ENCODE data around the gene SAV1.
"Not testable (repeated sequence)": the region's sequence is repeated elsewhere in the genome, so short reads cannot be mapped to it uniquely, and the experiment has no call there.

The SAV1 gene

DNA sequence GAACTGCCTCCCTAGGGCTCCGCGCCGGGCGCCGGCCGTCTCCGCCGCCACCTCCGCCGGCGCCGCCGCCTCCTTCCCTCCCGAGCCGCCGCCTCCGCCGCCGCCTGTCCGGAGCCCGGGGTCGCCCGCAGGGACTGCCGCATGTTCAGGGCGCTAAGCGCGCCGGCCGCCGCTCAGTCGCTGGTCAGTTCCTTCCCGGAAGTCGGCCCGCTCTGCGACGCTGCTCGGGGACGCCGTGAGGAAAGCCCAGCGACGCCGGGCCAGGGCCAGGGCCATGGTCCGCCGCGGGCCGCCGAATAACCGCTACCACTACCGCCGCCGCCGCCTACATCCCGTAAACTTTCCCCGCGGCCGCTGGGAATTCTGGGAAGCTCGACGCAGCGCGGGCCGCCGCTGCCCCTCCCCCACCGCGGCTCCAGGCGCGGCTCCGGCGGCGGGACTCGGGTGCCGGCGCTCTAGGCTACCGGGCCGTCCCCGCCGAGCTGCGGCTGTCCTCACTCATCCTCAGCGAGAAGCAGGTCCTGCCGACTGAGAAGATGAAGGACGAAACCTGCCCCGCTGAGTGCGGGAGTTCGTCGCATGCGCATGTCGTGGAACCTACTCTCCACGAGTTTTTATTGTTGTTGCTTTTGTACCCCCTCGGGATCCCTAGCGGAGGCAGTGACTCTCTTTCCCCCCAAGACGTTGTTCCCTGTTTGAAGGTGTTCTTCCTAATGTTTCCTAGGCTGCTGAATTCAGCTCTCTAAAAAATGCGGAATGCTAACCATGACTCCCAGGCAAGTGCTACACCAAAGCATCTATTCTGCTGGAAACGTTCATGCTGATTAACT is at the start of gene SAV1:
Gene SAV1, minus strand, starts transcription at position 311 of the 830 bp plus-strand sequence. CDS start 339 bp downstream, outside the sequence.
- peak; percentile 19 for DNase-seq (ENCODE audit: low read depth)

GRCh38 chr14:50717811-50718210 is 49.7 kb upstream of the SAV1 start:
- DNase-seq (ENCODE audit: low read depth): no peak

- DNase-seq (ENCODE audit: low read depth): no peak
Measured at GRCh38 chr14:50714450-50715073, 46.5 kb upstream of the SAV1 start.

DNA sequence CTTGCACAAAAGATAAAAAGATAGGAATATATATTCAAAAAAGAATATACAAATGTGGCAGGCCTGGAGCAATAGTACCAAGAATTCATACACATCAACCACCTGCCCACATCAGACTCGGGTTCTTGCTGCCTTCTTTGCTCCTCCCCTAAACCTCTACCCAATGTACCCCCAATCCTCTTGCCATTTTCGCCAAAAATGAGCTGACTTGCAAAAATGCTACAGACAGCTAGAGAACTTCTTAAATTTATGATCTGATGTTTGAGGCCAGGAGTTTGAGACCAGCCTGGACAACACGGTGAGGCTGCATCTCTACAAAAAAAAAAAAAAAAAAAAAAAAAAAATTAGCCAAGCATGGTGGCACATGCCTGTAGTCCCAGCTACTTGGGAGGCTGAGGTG is 42.9 kb upstream of the SAV1 start:
- DNase-seq (ENCODE audit: low read depth): no peak

DNA sequence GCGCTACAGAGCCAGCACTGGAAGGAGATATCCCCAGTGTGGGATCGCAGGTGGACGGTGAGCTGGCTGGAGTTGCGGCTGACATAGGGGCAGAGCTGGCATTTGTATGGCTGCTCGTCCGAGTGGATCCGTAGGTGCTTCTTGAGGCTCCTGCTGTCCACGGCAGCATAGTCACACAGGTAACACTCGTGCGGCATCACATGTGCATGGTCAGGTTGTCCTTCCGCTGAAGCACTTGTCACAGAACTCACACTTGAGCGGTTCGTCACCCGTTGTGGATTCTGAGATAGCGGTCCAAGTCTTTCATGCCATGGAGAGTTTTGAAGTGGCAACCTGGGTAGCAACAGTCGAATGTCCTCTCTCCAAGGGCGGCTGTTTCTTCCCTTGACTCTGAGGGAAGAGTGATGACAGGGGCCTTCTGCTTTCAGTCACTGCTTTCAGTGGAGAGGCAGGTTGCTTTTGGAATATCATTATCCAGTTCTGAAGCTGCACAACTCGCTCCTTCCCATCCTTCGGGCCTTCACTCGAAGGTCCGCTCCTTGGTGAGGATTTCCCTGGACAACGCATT is 37.0 kb upstream of the SAV1 start:
- no peak for DNase-seq (ENCODE audit: low read depth)

DNA sequence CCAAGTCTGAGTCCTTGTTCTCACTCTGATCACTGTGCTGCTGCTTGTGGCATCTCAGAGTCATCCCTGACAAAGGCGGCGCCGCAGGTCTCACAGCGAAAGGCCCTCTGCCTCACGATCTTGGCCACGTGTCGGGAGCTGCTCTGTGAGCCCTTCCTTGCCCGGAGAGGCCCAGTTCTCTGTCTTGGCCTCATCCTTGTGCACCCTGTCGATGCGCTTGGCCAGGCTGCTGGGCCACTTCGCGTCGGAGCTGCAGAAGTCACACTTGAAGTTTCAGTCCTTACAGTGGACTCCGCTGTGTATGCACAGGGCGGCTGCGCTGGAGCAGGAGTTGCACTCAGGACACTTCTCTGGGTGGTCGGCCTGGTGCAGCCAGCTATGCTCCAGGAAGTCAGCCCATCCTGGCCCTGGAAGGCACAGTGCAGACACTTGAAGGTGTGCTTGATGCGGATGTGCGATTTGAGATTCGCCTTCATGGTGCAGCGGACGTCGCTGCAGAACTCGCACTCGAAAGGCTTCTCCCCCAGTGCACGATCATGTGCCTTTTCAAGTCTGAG is 36.4 kb upstream of the SAV1 start:
- no peak for DNase-seq (ENCODE audit: low read depth)

GRCh38 chr14:50697659-50698290 is 29.7 kb upstream of the SAV1 start:
- DNase-seq (ENCODE audit: low read depth): no peak

DNA sequence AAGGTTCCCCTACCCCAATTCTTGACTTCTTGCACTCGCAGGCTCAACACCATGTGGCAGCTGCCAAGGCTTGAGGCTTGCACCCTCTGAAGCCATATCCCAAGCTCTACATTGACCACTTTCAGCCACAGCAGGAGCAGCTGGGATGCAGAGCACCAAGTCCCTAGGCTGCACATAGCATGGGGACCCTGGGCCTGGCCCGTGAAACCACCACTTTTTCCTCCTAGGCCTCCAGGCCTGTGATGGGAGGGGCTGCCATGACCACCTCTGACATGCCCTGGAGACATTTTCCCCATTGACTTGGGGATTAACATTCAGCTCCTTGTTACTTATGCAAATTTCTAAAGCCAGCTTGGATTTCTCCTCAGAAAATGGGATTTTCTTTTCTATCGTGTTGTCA is 26.2 kb upstream of the SAV1 start:
- not testable (repeated sequence) for DNase-seq (ENCODE audit: low read depth)

DNA sequence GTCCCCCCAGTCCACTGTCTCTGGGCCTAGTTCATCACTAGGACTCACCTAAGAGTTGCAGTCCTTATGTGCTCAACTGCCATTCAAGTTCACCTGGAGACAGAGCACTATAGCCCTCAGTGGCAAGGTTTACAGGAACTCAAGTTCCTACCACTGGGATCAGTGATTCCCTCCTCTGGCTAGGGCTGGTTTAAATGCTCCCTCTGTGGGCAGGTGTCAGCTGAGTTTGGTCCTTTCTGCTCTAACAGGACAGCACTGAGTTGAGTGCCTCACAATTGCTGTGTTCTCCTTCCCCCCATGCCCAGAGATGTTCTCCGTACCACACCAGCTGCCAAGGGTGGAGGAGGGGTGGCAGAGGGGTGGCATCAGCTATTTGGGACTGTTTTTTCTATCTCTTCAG is 20.8 kb upstream of the SAV1 start:
- DNase-seq (ENCODE audit: low read depth): no peak

DNA sequence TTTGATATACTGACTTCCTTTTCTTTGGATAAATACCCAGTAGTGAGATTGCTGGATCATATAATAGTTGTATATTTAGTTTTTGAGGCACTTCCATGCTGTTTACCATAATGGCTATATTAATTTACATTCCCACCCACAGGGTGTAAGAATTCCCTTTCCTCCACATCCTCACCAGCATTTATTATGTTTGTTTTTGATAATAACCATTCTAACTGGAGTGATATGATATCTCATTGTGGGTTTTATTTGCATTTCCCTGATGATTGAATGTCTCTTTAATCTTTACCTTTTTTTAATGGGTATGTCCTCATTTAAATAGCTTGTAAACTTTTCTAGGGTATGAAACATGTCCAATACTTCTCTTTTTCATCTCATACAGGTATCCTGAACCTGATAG is 11.6 kb upstream of the SAV1 start:
- DNase-seq (ENCODE audit: low read depth): no peak

- DNase-seq (ENCODE audit: low read depth): no peak
Measured at GRCh38 chr14:50678163-50678562, 10.1 kb upstream of the SAV1 start.

DNA sequence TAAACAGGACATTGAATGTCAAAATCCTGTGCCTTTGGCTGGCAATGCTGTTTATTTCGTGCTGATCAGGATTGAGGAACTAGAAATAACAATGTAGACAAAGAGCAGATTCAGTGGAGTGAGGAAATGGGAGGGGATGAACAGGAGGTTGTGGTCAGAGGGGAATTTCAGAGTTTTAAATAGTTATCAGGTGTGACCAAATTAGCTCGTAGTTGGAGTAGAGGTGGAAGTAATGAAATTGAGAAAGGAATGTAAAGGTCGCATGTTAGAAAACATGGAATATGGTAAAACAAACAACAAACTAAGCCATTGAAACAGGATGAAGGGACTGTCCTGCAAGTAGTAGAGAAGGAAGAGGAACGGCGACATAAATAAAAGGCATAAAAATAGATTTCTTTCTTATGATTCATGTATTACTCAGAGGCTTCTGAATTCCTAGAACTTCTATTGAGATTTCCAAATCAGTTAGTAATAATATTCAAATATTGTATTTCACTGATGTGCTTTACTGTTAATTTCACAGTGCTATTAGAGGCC is 9.5 kb upstream of the SAV1 start:
- no peak for DNase-seq (ENCODE audit: low read depth)

DNA sequence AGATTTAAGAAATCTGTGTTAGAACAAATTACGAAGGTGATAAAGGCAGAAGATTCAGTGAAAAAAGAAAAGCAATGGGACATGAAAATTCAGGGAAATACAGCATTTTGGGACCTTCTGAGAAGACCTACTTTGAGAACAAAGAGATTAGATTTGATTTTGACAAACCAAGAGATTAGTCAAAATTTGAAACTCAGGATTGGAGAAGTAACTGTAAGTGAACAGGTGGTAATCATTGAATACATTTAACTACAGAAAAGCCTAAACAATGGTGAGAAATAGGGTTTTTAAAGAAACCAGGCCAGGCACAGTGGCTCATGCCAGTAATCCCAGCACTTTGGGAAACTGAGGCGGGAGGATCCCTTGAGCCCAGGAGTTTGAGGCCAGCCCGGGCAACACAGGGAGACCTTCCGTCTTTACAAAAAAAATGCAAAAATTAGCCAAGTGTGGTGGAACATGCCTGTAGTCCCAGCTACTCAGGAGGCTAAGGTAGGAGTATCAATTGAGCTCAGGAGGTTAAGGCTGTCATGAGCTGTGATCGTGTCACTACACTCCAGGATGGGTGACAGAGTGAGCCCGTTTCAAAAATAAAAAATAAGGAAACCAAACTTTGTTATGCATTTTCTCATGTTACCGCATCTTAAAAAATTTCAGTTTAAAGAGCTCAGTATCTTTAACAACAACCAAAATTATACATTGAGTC is 8.9 kb upstream of the SAV1 start:
- DNase-seq (ENCODE audit: low read depth): no peak

- DNase-seq (ENCODE audit: low read depth): no peak
Measured at GRCh38 chr14:50675597-50675996, 7.5 kb upstream of the SAV1 start.

GRCh38 chr14:50670866-50671256 is 2.8 kb upstream of the SAV1 start:
- DNase-seq (ENCODE audit: low read depth): no peak

- no peak for DNase-seq (ENCODE audit: low read depth)
Measured at GRCh38 chr14:50670196-50670865, 2.2 kb upstream of the SAV1 start.

- no peak for DNase-seq (ENCODE audit: low read depth)
Measured at GRCh38 chr14:50669441-50669986, 1.4 kb upstream of the SAV1 start.

DNA sequence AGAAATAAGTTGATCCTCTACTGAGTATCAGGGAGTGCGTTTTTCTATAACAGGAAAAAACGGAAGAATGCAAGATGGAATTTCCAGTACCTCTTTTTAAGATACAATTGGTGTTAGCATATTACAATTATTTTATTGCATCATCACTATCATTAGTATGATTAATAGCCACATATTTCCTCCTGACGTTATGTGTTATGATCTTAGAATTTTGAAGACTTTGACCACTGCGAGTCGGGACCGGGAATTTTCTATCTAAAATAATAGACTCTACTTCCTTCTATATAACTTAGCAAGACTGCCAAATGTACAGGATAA is 679 bp upstream of the SAV1 start:
- DNase-seq (ENCODE audit: low read depth): no peak

DNA sequence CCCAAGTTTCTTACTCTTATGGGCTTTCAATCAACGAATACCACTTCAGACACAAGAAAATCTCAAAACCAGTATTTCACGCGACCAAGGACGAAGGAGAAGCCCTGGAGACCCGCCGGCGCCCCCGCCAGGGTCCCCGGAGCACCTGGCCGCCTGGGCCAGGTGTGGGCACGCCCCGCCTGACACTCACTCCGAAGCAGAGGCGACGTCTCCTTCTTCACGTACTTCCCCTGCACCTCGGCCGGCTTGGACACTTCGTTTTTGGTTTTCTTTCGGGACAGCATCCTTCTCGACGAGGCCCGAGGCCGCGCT is 466 bp downstream of the SAV1 start:
- DNase-seq (ENCODE audit: low read depth): no peak

DNA sequence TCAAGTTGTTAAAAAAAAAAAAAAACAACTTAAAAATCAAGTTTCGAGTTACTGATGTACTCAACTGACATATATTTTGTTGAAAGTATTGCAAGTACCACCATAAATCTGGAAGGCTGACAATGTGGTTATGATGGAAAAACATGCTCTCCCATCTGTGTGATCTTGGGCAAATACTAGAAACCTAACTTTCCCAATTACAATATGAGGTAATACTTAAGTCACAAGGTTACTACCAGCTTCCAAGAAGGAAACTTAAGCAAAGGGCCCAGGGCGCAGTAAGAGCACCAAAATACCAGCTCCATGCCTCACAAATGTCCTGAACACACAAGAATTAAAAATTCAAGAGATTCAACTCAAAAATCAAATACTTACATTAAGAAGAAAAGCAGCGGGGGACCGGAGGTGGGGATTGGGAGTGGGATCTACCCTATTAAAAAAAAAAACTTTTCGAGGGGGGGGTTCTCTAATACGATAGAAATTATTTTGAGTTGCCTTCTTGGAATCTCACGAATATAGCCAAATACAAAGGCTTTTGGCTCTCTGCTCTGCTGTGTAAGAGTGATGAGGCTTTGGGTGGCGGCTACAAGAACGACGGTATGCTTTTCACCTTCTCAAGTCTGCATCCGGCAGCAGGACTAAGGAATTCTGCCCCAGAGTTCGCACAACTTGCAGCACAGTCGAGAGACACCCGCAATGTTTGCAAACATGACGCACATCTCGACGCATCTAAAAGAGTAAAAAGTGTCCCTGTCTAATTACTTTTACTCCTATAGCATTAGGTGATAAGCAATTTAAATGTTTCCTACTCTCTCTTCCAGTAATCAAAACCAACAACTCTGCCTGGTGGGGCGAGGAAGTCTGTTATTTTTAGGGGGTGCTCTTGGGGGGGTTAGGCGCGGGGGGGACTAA is 1.1 kb downstream of the SAV1 start:
- DNase-seq (ENCODE audit: low read depth): no peak

All from stimulated activated CD8-positive, alpha-beta memory T cell treated with anti-CD3 and anti-CD28 coated beads, Interleukin-12 subunit alpha, Interleukin-12 subunit beta, amount 100 ng/mL, for 1 hour (primary cell).